ENCODE results near the gene ETFA. TPM values are rescaled to one million over a fixed set of nuclear protein-coding genes. Genes with fewer than 3 reads are reported as not detected.

Gene ETFA
- total and polyA plus RNA-seq, 2 of the 8 experiments (the other 6 are each of a cell fraction or from before 2014, with no cell fraction given), result 60.9 to 90.0 TPM

DNA sequence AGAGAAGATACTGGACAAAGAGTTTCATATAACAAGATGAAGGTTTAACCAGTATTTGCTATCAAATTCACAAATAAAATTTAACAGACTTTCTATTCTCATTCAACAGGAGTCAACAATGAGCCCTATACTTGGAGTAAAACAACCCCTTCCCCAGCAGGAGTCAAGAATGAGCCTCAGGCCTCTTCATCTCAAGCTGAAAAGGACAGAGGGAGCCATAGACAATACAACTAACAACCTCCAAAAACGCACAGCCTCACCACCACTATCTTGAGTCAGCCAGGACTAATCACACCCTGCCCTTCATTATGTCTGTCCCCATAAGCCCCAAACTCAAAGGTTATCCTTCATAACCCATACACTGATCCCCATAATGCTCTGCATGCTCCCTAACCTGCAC, 36.4 kb downstream of the ETFA start (continued):
- no peak for TF ChIP-seq CEBPB (IDR thresholded peaks at IDR 0.05; ENCODE audit: low read depth, low read length)
- TF ChIP-seq JUND (IDR thresholded peaks at IDR 0.05; ENCODE audit: low read length), result no peak
- no peak for TF ChIP-seq NANOG (IDR thresholded peaks at IDR 0.05; ENCODE audit: insufficient read depth, low read depth, low read length, poor library complexity, severe bottlenecking)
- TF ChIP-seq CREB1 (IDR thresholded peaks at IDR 0.05), result no peak

Measured in H1 (cell line).